PC-9 (cell line): ENCODE data around the gene TMEM235. TPM values are rescaled to one million over a fixed set of nuclear protein-coding genes. Genes with fewer than 3 reads are reported as not detected.

Experiments
- BruUV-seq: library from RNA; stranded (reverse); fragments of 400-500 nt; replicated peaks from 2 replicates; lab custom pipeline; 2021; lab: Mats Ljungman, UMichigan
- CTCF ChIA-PET: fragments of 300-600 bp; sonication (Branson Sonifier 250); formaldehyde crosslinking; loops from one replicate; lab custom pipeline; 2022; ENCODE audit warnings: antibody characterized with exemption; lab: Charles Lee
- POLR2A ChIA-PET: fragments of 300-600 bp; sonication (Branson Sonifier 250); formaldehyde crosslinking; loops from one replicate; lab custom pipeline; 2022; ENCODE audit warnings: antibody characterized with exemption; ENCODE audit not compliant: unreplicated experiment; lab: Charles Lee
- DNase-seq, 2 experiments: peaks; one replicate each; pipeline versions ENCODE4 v3.0.0 to v3.0.0-alpha.2; 2015 to 2022; ENCODE audit warnings: mixed read lengths in 1 of 2
- H2AFZ ChIP-seq: fragments of 200-600 bp; sonication (generic); 2 replicates; pipeline ENCODE4 v1.8.1; 2017; ENCODE audit warnings: antibody characterized with exemption
- H3F3A ChIP-seq: fragments of 200-600 bp; sonication (generic); 2 replicates; pipeline ENCODE4 v1.8.1; 2017; ENCODE audit warnings: antibody characterized with exemption, mild to moderate bottlenecking, low read depth; ENCODE audit not compliant: insufficient read depth
- H3K27ac ChIP-seq: fragments of 200-600 bp; sonication (generic); 2 replicates; pipeline ENCODE4 v1.6.1; 2016; ENCODE audit warnings: mixed run types
- H3K27me3 ChIP-seq: fragments of 200-600 bp; sonication (generic); 2 replicates; pipeline ENCODE4 v1.6.1; 2016; ENCODE audit warnings: low read depth, mixed run types; ENCODE audit not compliant: insufficient read depth
- H3K36me3 ChIP-seq: fragments of 200-600 bp; sonication (generic); 2 replicates; pipeline ENCODE4 v1.6.1; 2016; ENCODE audit warnings: low read depth, mixed run types
- H3K4me1 ChIP-seq: fragments of 200-600 bp; sonication (generic); replicated peaks from 2 replicates; pipeline ENCODE4 v1.6.1; 2016; ENCODE audit warnings: mixed run types; ENCODE audit not compliant: insufficient read depth
- H3K4me2 ChIP-seq: fragments of 200-600 bp; sonication (generic); 2 replicates; pipeline ENCODE4 v1.6.1; 2017; ENCODE audit warnings: mixed run types
- H3K4me3 ChIP-seq: fragments of 200-600 bp; sonication (generic); 2 replicates; pipeline ENCODE4 v1.6.1; 2016; ENCODE audit warnings: mixed run types
- H3K79me2 ChIP-seq: fragments of 200-600 bp; sonication (generic); 2 replicates; pipeline ENCODE4 v1.6.1; 2017; ENCODE audit warnings: low read depth, mixed run types
- H3K9me2 ChIP-seq: fragments of 200-600 bp; sonication (generic); 2 replicates; pipeline ENCODE4 v1.8.1; 2017; ENCODE audit warnings: mild to moderate bottlenecking; ENCODE audit not compliant: insufficient read depth
- H3K9me3 ChIP-seq: fragments of 200-600 bp; sonication (generic); 2 replicates; pipeline ENCODE4 v1.8.1; 2016; ENCODE audit warnings: low read depth; ENCODE audit not compliant: insufficient read depth
- H4K20me1 ChIP-seq: fragments of 200-600 bp; sonication (generic); 2 replicates; pipeline ENCODE4 v1.8.1; 2017; ENCODE audit not compliant: insufficient read depth
- CTCF ChIP-seq: fragments of 200-600 bp; sonication (generic); conservative IDR thresholded peaks from 2 replicates; pipeline ENCODE4 v1.6.1; 2017; ENCODE audit warnings: mixed run types, antibody characterized with exemption, mild to moderate bottlenecking, moderate library complexity
- EZH2 ChIP-seq: fragments of 200-600 bp; sonication (generic); IDR thresholded peaks from 2 replicates; pipeline ENCODE4 v1.8.0; 2017; ENCODE audit warnings: antibody characterized with exemption, low read depth
- intact Hi-C: fragments of 100-400 bp; cut with micrococcal nuclease; formaldehyde crosslinking; loops from one replicate; pipeline ENCODE4 v1.10.0; 2022; ENCODE audit not compliant: unreplicated experiment
- total RNA-seq: library from RNA; stranded (reverse); gene quantifications from 2 replicates; pipeline ENCODE4 v1.2.3, GENCODE V29; 2021

Gene TMEM235
- total RNA-seq, 1 experiment from 2014 or later: not detected

- TF ChIP-seq CTCF (no peak), EZH2 (no peak)
- ChIA-PET POLR2A (no interaction called here), CTCF (interaction anchor here (0.5 kb wide), 1 partner anchor 25 kb away, joined by 4 read pairs; no protein-coding TSS in a partner anchor)
- no peak for DNase-seq
- Histone ChIP-seq H3K9me2 (no peaks in the 10 kb centered on the region), H3F3A (peaks cover 14% of the 10 kb centered on the region), H3K4me1 (no peaks in the 10 kb centered on the region; the same call in 1 of the 2 replicates), H3K27me3 (no peaks in the 10 kb centered on the region), H3K36me3 (no peaks in the 10 kb centered on the region), H3K9me3 (no peaks in the 10 kb centered on the region), H4K20me1 (no peaks in the 10 kb centered on the region), H2AFZ (no peak overlapping the region), H3K27ac (no peak overlapping the region), H3K4me3 (no peak overlapping the region), H3K79me2 (no peaks in the 10 kb centered on the region), H3K4me2 (no peak overlapping the region)
- BruUV-seq: no TSS peak
- intact Hi-C loops: no loop called here
These were observed 31.0 kb upstream of the TMEM235 start for GRCh38 chr17:78200451-78200850.

DNA sequence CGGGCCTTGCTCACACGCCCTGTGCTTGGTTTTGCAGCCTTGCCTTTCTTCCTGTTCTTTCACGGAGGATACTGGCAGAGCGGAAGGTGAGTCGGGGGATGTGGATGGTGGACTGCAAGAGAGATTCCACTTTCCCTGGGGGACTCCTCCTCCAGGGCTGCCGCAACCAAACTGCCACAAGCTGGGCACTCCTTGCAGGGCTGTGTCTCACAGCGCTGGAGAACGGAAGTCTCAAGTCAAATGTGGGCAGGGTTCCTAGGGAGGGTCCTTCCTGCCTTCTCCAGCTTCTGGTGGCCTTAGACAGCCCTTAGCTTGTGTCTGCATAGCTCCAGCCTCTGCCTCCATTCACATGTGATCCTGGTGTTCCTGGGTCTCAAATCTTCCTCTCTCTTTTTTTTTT, 28.8 kb upstream of the TMEM235 start:
- no peaks in the 10 kb centered on the region for H3K79me2 ChIP-seq
- H3K27me3 ChIP-seq: no peaks in the 10 kb centered on the region
- ChIA-PET CTCF (interaction anchor here (0.7 kb wide), 1 partner anchor 42 kb away, joined by 13 read pairs; no protein-coding TSS in a partner anchor), POLR2A (no interaction called here)
- no peak overlapping the region for H3K4me3 ChIP-seq
- H2AFZ ChIP-seq: no peak overlapping the region
- intact Hi-C loops: no loop called here
- H3K4me1 ChIP-seq: no peaks in the 10 kb centered on the region; the same call in 1 of the 2 replicates
- no peak overlapping the region for H3K4me2 ChIP-seq
- H3F3A ChIP-seq: peaks cover 14% of the 10 kb centered on the region
- H3K27ac ChIP-seq: no peak overlapping the region
- no peak for DNase-seq
- no peak for TF ChIP-seq EZH2
- no peak for TF ChIP-seq CTCF
- BruUV-seq: no TSS peak
- H4K20me1 ChIP-seq: no peaks in the 10 kb centered on the region
- H3K36me3 ChIP-seq: no peaks in the 10 kb centered on the region
- no peaks in the 10 kb centered on the region for H3K9me2 ChIP-seq
- H3K9me3 ChIP-seq: no peaks in the 10 kb centered on the region

DNA sequence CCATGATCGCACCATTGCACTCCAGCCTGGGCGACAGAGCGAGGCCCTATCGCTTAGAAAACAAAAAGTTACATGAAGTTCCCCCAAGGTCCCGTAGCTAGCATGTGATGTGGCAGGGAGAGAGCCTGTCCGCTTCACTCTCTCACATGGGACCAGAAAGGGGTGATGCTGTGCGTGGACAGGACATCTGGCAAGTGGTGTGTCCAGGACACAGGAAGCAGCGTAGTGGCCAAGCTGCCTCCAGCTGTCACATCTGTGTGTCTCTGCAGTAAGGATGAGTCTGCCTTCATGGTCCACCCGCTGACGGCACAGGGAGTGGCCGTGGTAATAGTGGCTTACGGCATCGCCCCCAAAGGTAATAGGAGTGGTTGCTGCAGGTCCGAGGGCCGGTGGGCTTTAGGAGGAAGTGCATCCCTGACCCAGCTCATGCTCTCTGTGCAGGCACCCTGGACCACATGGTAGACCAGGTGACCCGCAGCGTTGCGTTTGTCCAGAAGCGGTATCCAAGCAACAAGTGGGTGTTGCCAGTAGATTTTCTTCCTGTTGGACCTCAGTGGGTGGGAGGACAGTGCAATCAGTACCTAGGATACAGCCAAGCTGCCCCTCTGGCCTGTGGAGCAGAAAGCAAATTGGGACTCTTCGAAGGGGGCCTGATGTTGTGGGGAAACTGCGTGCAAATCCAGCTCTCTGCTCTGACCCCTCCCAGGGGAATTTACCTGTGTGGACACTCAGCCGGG, 26.9 kb upstream of the TMEM235 start:
- no peak overlapping the region for H3K4me2 ChIP-seq
- no peaks in the 10 kb centered on the region for H3K79me2 ChIP-seq
- no peaks in the 10 kb centered on the region for H3K36me3 ChIP-seq
- ChIA-PET POLR2A (no interaction called here), CTCF (no interaction called here)
- BruUV-seq: no TSS peak
- no peak for DNase-seq
- no peaks in the 10 kb centered on the region for H3K9me3 ChIP-seq
- H3K9me2 ChIP-seq: no peaks in the 10 kb centered on the region
- intact Hi-C loops: no loop called here
- no peak overlapping the region for H3K27ac ChIP-seq
- no peaks in the 10 kb centered on the region for H4K20me1 ChIP-seq
- H3K4me3 ChIP-seq: no peak overlapping the region
- peaks cover 8% of the 10 kb centered on the region for H3F3A ChIP-seq
- H3K27me3 ChIP-seq: no peaks in the 10 kb centered on the region
- TF ChIP-seq CTCF: no peak
- TF ChIP-seq EZH2: no peak
- no peaks in the 10 kb centered on the region for H3K4me1 ChIP-seq
- no peak overlapping the region for H2AFZ ChIP-seq
